Neural progenitor cell (in vitro differentiated cells): ENCODE results near the gene GCSH. TPM values are rescaled to one million over a fixed set of nuclear protein-coding genes. Genes with fewer than 3 reads are reported as not detected.
A peak's percentile ranks its signal among the peaks of the same experiment; 100 is the strongest.

Source experiments
- DNase-seq: peaks from one replicate; pipeline ENCODE4 v3.0.0-alpha.2; 2016; ENCODE audit warnings: low spot score
- H2AFZ ChIP-seq: fragments of 200-600 bp; sonication (generic); replicated peaks from 2 replicates; pipeline ENCODE4 v1.6.1; 2016; ENCODE audit warnings: antibody characterized with exemption
- H3F3A ChIP-seq: fragments of 200-600 bp; sonication (generic); 2 replicates; pipeline ENCODE4 v1.6.1; 2016; ENCODE audit warnings: antibody characterized with exemption, low read depth
- H3K27ac ChIP-seq: fragments of 200-600 bp; sonication (generic); 2 replicates; pipeline ENCODE4 v1.5.1; 2016; ENCODE audit warnings: mild to moderate bottlenecking
- H3K27me3 ChIP-seq: fragments of 200-600 bp; sonication (generic); 2 replicates; pipeline ENCODE4 v1.6.1; 2016; ENCODE audit warnings: mild to moderate bottlenecking, moderate library complexity
- H3K36me3 ChIP-seq: fragments of 200-600 bp; sonication (generic); 2 replicates; pipeline ENCODE4 v1.5.1; 2016
- H3K4me1 ChIP-seq: fragments of 200-600 bp; sonication (generic); 2 replicates; pipeline ENCODE4 v1.6.1; 2016; ENCODE audit warnings: mixed run types
- H3K4me2 ChIP-seq: fragments of 200-600 bp; sonication (generic); 2 replicates; pipeline ENCODE4 v1.6.1; 2016
- H3K4me3 ChIP-seq: fragments of 200-600 bp; sonication (generic); 2 replicates; pipeline ENCODE4 v1.5.1; 2016
- H3K79me2 ChIP-seq: fragments of 200-600 bp; sonication (generic); 2 replicates; pipeline ENCODE4 v1.6.1; 2016; ENCODE audit warnings: low read depth
- H3K9ac ChIP-seq: fragments of 200-600 bp; sonication (generic); 2 replicates; pipeline ENCODE4 v1.6.1; 2016
- H3K9me3 ChIP-seq: fragments of 200-600 bp; sonication (generic); 2 replicates; pipeline ENCODE4 v1.5.1; 2016; ENCODE audit warnings: low read depth
- H4K20me1 ChIP-seq: fragments of 200-600 bp; sonication (generic); 2 replicates; pipeline ENCODE4 v1.6.1; 2016; ENCODE audit warnings: low read depth
- H3K27ac Mint-ChIP-seq: 3 replicates; pipeline ENCODE4 v1.8.0; 2021; ENCODE audit warnings: mixed read lengths
- H3K27me3 Mint-ChIP-seq: 2 replicates; pipeline ENCODE4 v1.8.0; 2022; ENCODE audit warnings: low read depth, mild to moderate bottlenecking, inconsistent platforms, moderate library complexity, mixed read lengths; ENCODE audit not compliant: insufficient read depth
- H3K36me3 Mint-ChIP-seq: 3 replicates; pipeline ENCODE4 v1.8.0; 2021; ENCODE audit warnings: mixed read lengths
- H3K4me1 Mint-ChIP-seq: 3 replicates; pipeline ENCODE4 v1.8.0; 2021; ENCODE audit warnings: mixed read lengths
- H3K4me3 Mint-ChIP-seq: 3 replicates; pipeline ENCODE4 v1.8.0; 2021; ENCODE audit warnings: mild to moderate bottlenecking, moderate library complexity, mixed read lengths
- H3K9me3 Mint-ChIP-seq: 3 replicates; pipeline ENCODE4 v1.8.0; 2020; ENCODE audit warnings: mixed read lengths
- CTCF ChIP-seq: fragments of 200-600 bp; sonication (generic); IDR thresholded peaks from 2 replicates; pipeline ENCODE4 v1.5.1; 2017; ENCODE audit warnings: antibody characterized with exemption, mild to moderate bottlenecking
- EZH2 ChIP-seq: fragments of 200-600 bp; sonication (generic); IDR thresholded peaks from 2 replicates; pipeline ENCODE4 v1.6.1; 2017; ENCODE audit warnings: antibody characterized with exemption, mild to moderate bottlenecking, moderate library complexity
- EZH2phosphoT487 ChIP-seq: fragments of 200-600 bp; sonication (generic); IDR thresholded peaks from 2 replicates; pipeline ENCODE4 v1.6.1; 2017; ENCODE audit warnings: antibody characterized with exemption
- total RNA-seq: library from RNA; depleted of rRNA; stranded (reverse); fragments of >200 nt; gene quantifications from 2 replicates; pipeline ENCODE4 v1.2.3, GENCODE V29; 2015; ENCODE audit warnings: low replicate concordance

The GCSH gene
- total RNA-seq, 1 donor from 2014 or later, result 235 TPM

- Mint-ChIP-seq H3K36me3 (peaks cover 11% of the 10 kb centered on the region), H3K9me3 (no peaks in the 10 kb centered on the region), H3K4me3 (no peak overlapping the region), H3K27me3 (no peaks in the 10 kb centered on the region), H3K4me1 (peaks cover 16% of the 10 kb centered on the region), H3K27ac (no peak overlapping the region)
- Histone ChIP-seq H3K4me3 (no peak overlapping the region), H3K4me2 (no peak overlapping the region), H3K27me3 (no peaks in the 10 kb centered on the region), H3K79me2 (no peaks in the 10 kb centered on the region), H3K9ac (no peak overlapping the region), H2AFZ (no peak overlapping the region), H3F3A (peaks cover 6% of the 10 kb centered on the region), H3K4me1 (peaks cover 14% of the 10 kb centered on the region), H3K36me3 (no peaks in the 10 kb centered on the region), H3K27ac (no peak overlapping the region), H4K20me1 (no peaks in the 10 kb centered on the region), H3K9me3 (no peaks in the 10 kb centered on the region)
- TF ChIP-seq EZH2 (no peak), CTCF (no peak)
- no peak for DNase-seq
Measured at GRCh38 chr16:81070979-81071378, 25.2 kb downstream of the GCSH start.

- no peak overlapping the region for H2AFZ ChIP-seq
- no peak overlapping the region for H3K27ac Mint-ChIP-seq
- no peaks in the 10 kb centered on the region for H3K9me3 Mint-ChIP-seq
- no peak overlapping the region for H3K4me2 ChIP-seq
- peaks cover 18% of the 10 kb centered on the region for H3K4me1 Mint-ChIP-seq
- peaks cover 6% of the 10 kb centered on the region for H3K36me3 Mint-ChIP-seq
- peaks cover 4% of the 10 kb centered on the region for H3F3A ChIP-seq
- no peaks in the 10 kb centered on the region for H3K9me3 ChIP-seq
- H3K79me2 ChIP-seq, result no peaks in the 10 kb centered on the region
- no peak for DNase-seq
- H3K4me3 ChIP-seq, result no peak overlapping the region
- H4K20me1 ChIP-seq, result no peaks in the 10 kb centered on the region
- TF ChIP-seq EZH2 (no peak), EZH2phosphoT487 (no peak), CTCF (no peak)
- no peaks in the 10 kb centered on the region for H3K36me3 ChIP-seq
- no peak overlapping the region for H3K4me3 Mint-ChIP-seq
- no peak overlapping the region for H3K9ac ChIP-seq
- H3K27me3 Mint-ChIP-seq, result no peaks in the 10 kb centered on the region
- H3K27ac ChIP-seq, result no peak overlapping the region
- no peaks in the 10 kb centered on the region for H3K27me3 ChIP-seq
- H3K4me1 ChIP-seq, result peaks cover 13% of the 10 kb centered on the region
Measured at GRCh38 chr16:81069063-81069462, 27.1 kb downstream of the GCSH start.

- no peaks in the 10 kb centered on the region for H3K9me3 ChIP-seq
- Mint-ChIP-seq H3K36me3 (peaks cover 6% of the 10 kb centered on the region), H3K4me3 (no peak overlapping the region), H3K27me3 (no peaks in the 10 kb centered on the region), H3K9me3 (no peaks in the 10 kb centered on the region), H3K4me1 (peaks cover 18% of the 10 kb centered on the region), H3K27ac (no peak overlapping the region)
- no peak overlapping the region for H3K4me3 ChIP-seq
- H4K20me1 ChIP-seq, result no peaks in the 10 kb centered on the region
- no peak overlapping the region for H3K27ac ChIP-seq
- H3F3A ChIP-seq, result no peaks in the 10 kb centered on the region
- no peak overlapping the region for H3K9ac ChIP-seq
- no peaks in the 10 kb centered on the region for H3K79me2 ChIP-seq
- no peaks in the 10 kb centered on the region for H3K4me1 ChIP-seq
- no peak overlapping the region for H2AFZ ChIP-seq
- H3K36me3 ChIP-seq, result no peaks in the 10 kb centered on the region
- no peak for DNase-seq
- no peaks in the 10 kb centered on the region for H3K27me3 ChIP-seq
- no peak overlapping the region for H3K4me2 ChIP-seq
- TF ChIP-seq EZH2 (no peak), EZH2phosphoT487 (no peak), CTCF (no peak)
Measured at GRCh38 chr16:81067166-81067565, 29.0 kb downstream of the GCSH start.

- Mint-ChIP-seq H3K27me3 (no peaks in the 10 kb centered on the region), H3K4me3 (no peak overlapping the region), H3K9me3 (no peaks in the 10 kb centered on the region), H3K27ac (peak overlapping the region; percentile 92), H3K4me1 (peaks cover 17% of the 10 kb centered on the region), H3K36me3 (peaks cover 6% of the 10 kb centered on the region)
- Histone ChIP-seq H3K4me3 (no peak overlapping the region), H3K36me3 (no peaks in the 10 kb centered on the region), H3K79me2 (no peaks in the 10 kb centered on the region), H3K9ac (no peak overlapping the region), H3K4me2 (no peak overlapping the region), H3K27me3 (no peaks in the 10 kb centered on the region), H3F3A (no peaks in the 10 kb centered on the region), H3K4me1 (peaks cover 2% of the 10 kb centered on the region), H3K27ac (no peak overlapping the region), H3K9me3 (no peaks in the 10 kb centered on the region), H2AFZ (no peak overlapping the region), H4K20me1 (no peaks in the 10 kb centered on the region)
- TF ChIP-seq CTCF (no peak), EZH2 (no peak), EZH2phosphoT487 (no peak)
- DNase-seq, result no peak
Measured at GRCh38 chr16:81066681-81067080, 29.5 kb downstream of the GCSH start.
